Esophagus muscularis mucosa (tissue), 3 donors: ENCODE measurements around the gene SLC6A9.

Experiments
- EP300 ChIP-seq: sonication (generic); formaldehyde crosslinking; IDR thresholded peaks from one replicate; pipeline ENCODE4 v1.6.1; 2017; ENCODE audit warnings: antibody characterized with exemption
- TF ChIP-seq, protein P1 (sequence below), 3 experiments: fragments of 200-600 bp in 2 of 3; fragments of 450-650 bp in 1 of 3; sonication (generic) in 2 of 3; IDR thresholded peaks; one replicate each; pipeline ENCODE4 v1.5.1; 2017 to 2019; ENCODE audit warnings: antibody characterized with exemption in 3 of 3, mild to moderate bottlenecking in 2 of 3, moderate library complexity in 1 of 3

DNA sequence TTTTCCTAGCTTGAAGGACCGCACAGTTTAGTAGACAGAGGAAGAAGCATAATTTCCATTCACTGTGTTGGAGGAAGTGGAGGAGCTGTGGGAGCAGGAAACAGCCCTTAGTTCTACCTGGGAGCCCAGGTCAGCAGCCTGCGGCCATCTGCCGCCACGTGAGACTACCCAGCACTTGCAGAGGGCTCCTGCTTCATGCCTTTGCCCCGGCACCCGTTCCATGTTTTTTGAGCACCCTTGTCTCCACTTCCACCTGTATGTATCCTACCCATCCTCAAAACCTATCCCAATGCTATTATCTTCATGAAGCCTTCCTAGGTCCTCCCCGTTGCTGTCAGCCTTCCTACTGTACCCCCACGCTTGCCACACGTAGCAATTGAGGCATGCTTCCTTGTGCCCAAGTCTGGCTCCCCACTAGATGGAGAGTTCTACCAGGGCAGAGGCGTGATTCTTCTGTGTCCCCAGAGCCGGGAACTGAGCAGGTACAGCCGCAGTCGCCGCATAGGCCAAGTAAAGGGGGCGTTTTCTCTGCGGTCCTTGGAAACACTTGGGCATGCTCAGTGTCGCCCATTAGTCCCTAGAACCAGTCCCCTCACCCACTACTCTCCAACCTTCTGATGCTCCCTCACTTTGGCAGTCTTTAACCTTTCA, 1.9 kb downstream of the SLC6A9 start:
- TF ChIP-seq, protein P1, sequence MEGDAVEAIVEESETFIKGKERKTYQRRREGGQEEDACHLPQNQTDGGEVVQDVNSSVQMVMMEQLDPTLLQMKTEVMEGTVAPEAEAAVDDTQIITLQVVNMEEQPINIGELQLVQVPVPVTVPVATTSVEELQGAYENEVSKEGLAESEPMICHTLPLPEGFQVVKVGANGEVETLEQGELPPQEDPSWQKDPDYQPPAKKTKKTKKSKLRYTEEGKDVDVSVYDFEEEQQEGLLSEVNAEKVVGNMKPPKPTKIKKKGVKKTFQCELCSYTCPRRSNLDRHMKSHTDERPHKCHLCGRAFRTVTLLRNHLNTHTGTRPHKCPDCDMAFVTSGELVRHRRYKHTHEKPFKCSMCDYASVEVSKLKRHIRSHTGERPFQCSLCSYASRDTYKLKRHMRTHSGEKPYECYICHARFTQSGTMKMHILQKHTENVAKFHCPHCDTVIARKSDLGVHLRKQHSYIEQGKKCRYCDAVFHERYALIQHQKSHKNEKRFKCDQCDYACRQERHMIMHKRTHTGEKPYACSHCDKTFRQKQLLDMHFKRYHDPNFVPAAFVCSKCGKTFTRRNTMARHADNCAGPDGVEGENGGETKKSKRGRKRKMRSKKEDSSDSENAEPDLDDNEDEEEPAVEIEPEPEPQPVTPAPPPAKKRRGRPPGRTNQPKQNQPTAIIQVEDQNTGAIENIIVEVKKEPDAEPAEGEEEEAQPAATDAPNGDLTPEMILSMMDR (IDR thresholded peaks at IDR 0.05): no peak
- no peak for TF ChIP-seq EP300
